SK-N-SH (cell line): Measurements from ENCODE around the gene UTF1. TPM values are rescaled to one million over a fixed set of nuclear protein-coding genes. Genes with fewer than 3 reads are reported as not detected.

Experiments used
- CTCF ChIA-PET: fragments of 300-600, 350-600 bp; formaldehyde crosslinking; extraction: SDS; loops from one replicate; lab custom pipeline; 2021; lab: Yijun Ruan, JAX
- POLR2A ChIA-PET: fragments of 350-600 bp; sonication (Branson Sonifier 250); formaldehyde crosslinking; extraction: SDS; loops from one replicate; lab custom pipeline; 2020; ENCODE audit warnings: antibody characterized with exemption, inconsistent platforms; lab: Yijun Ruan, JAX
- DNase-seq: peaks from one replicate; pipeline ENCODE4 v3.0.0; 2012
- H2AFZ ChIP-seq: fragments of 200-600 bp; sonication (generic); 2 replicates; pipeline ENCODE4 v1.8.1; 2016; ENCODE audit warnings: antibody characterized with exemption, mild to moderate bottlenecking, low read depth
- H3F3A ChIP-seq: fragments of 200-600 bp; sonication (generic); replicated peaks from 2 replicates; pipeline ENCODE3; 2016; ENCODE audit warnings: antibody characterized with exemption, mild to moderate bottlenecking; ENCODE audit not compliant: insufficient read depth
- H3K27ac ChIP-seq, 2 experiments: fragments of 200-500 bp in 1 of 2; fragments of 200-600 bp in 1 of 2; sonication (Bioruptor generic) in 1 of 2; sonication (generic), shearing (Covaris generic) in 1 of 2; 2 replicates each; pipeline versions ENCODE4 v1.5.1 to v1.6.1; 2014 to 2016; ENCODE audit warnings: low read depth in 2 of 2, inconsistent platforms in 1 of 2, low read length in 1 of 2, mild to moderate bottlenecking in 1 of 2, mixed read lengths in 1 of 2
- H3K27me3 ChIP-seq: fragments of 200-600 bp; sonication (generic), shearing (Covaris generic); 2 replicates; pipeline ENCODE4 v1.6.1; 2016; ENCODE audit warnings: mixed run types; ENCODE audit not compliant: insufficient read depth
- H3K36me3 ChIP-seq, 2 experiments: fragments of 200-500 bp in 1 of 2; fragments of 200-600 bp in 1 of 2; sonication (Bioruptor generic) in 1 of 2; sonication (generic) in 1 of 2; replicated peaks in 1 of 2; 2 replicates each; pipeline versions ENCODE3 to v1.5.1; 2014 to 2016; ENCODE audit warnings: low read length in 1 of 2, mild to moderate bottlenecking in 1 of 2; ENCODE audit not compliant: insufficient read depth in 2 of 2, control insufficient read depth in 1 of 2
- H3K4me1 ChIP-seq, 2 experiments: fragments of 200-500 bp in 1 of 2; fragments of 200-600 bp in 1 of 2; sonication (Bioruptor generic) in 1 of 2; sonication (generic), shearing (Covaris generic) in 1 of 2; 2 replicates each; pipeline versions ENCODE4 v1.5.1 to v1.6.1; 2014 to 2016; ENCODE audit warnings: low read depth in 1 of 2, low read length in 1 of 2, mixed run types in 1 of 2; ENCODE audit not compliant: insufficient read depth in 2 of 2, control insufficient read depth in 1 of 2
- H3K4me2 ChIP-seq: fragments of 200-600 bp; sonication (generic), shearing (Covaris generic); 2 replicates; pipeline ENCODE4 v1.6.1; 2017; ENCODE audit warnings: mixed run types
- H3K4me3 ChIP-seq, 2 experiments: fragments of 200-500 bp in 1 of 2; fragments of 200-600 bp in 1 of 2; sonication (Bioruptor generic) in 1 of 2; sonication (generic), shearing (Covaris generic) in 1 of 2; 2 replicates each; pipeline versions ENCODE4 v1.5.1 to v1.8.1; 2014 to 2016; ENCODE audit warnings: low read depth in 2 of 2, inconsistent platforms in 1 of 2, low read length in 1 of 2, mild to moderate bottlenecking in 1 of 2, mixed read lengths in 1 of 2, moderate library complexity in 1 of 2
- H3K79me2 ChIP-seq: fragments of 200-600 bp; sonication (generic); 2 replicates; pipeline ENCODE4 v1.8.1; 2017; ENCODE audit warnings: mild to moderate bottlenecking; ENCODE audit not compliant: insufficient read depth
- H3K9ac ChIP-seq: fragments of 200-600 bp; sonication (generic); 2 replicates; pipeline ENCODE4 v1.6.1; 2017; ENCODE audit warnings: mixed run types
- H3K9me2 ChIP-seq: fragments of 200-600 bp; sonication (generic); 2 replicates; pipeline ENCODE4 v1.6.1; 2017; ENCODE audit warnings: mixed run types
- H3K9me3 ChIP-seq: fragments of 200-600 bp; sonication (generic); 2 replicates; pipeline ENCODE4 v1.6.1; 2017; ENCODE audit warnings: mixed run types, mild to moderate bottlenecking, moderate library complexity
- H4K20me1 ChIP-seq: fragments of 200-600 bp; sonication (generic); 2 replicates; pipeline ENCODE4 v1.6.1; 2017; ENCODE audit warnings: mild to moderate bottlenecking, mixed run types; ENCODE audit not compliant: insufficient read depth
- CHD2 ChIP-seq: fragments of 150-350 bp; IDR thresholded peaks from 2 replicates; pipeline ENCODE4 v1.6.1; 2018; ENCODE audit warnings: low read length; ENCODE audit not compliant: partially characterized antibody
- ELF1 ChIP-seq: IDR thresholded peaks from 2 replicates; pipeline ENCODE4 v1.4.0; 2012
- EP300 ChIP-seq, 2 experiments: IDR thresholded peaks; 2 replicates each; pipeline versions ENCODE4 v1.4.0 to v1.6.1; 2012; ENCODE audit warnings: borderline replicate concordance in 1 of 2, low read depth in 1 of 2, low read length in 1 of 2
- EZH2phosphoT487 ChIP-seq: fragments of 200-600 bp; sonication (generic); IDR thresholded peaks from 2 replicates; pipeline ENCODE4 v1.6.1; 2017; ENCODE audit warnings: low read depth, mixed run types, mild to moderate bottlenecking, antibody characterized with exemption, moderate library complexity, borderline replicate concordance
- FOSL2 ChIP-seq: IDR thresholded peaks from 2 replicates; pipeline ENCODE4 v1.4.0; 2012; ENCODE audit warnings: low read depth, mild to moderate bottlenecking, moderate library complexity, borderline replicate concordance
- FOXJ3 ChIP-seq: sonication (generic); formaldehyde crosslinking; IDR thresholded peaks from 2 replicates; pipeline ENCODE4 v1.5.1; 2020; ENCODE audit warnings: mild to moderate bottlenecking, missing genetic modification reagents
- FOXM1 ChIP-seq: IDR thresholded peaks from 2 replicates; pipeline ENCODE4 v1.4.0; 2012; ENCODE audit warnings: low read depth, mild to moderate bottlenecking
- GATA2 ChIP-seq: sonication (generic); formaldehyde crosslinking; IDR thresholded peaks from 2 replicates; pipeline ENCODE4 v1.5.0; 2020; ENCODE audit warnings: mild to moderate bottlenecking, missing genetic modification reagents
- MEF2A ChIP-seq: IDR thresholded peaks from 2 replicates; pipeline ENCODE4 v1.4.0; 2012; ENCODE audit warnings: low read depth, borderline replicate concordance
- NFIC ChIP-seq: IDR thresholded peaks from 2 replicates; pipeline ENCODE4 v1.4.0; 2012; ENCODE audit warnings: borderline replicate concordance
- NRF1 ChIP-seq: IDR thresholded peaks from 2 replicates; pipeline ENCODE4 v1.6.1; 2012; ENCODE audit warnings: low read depth, mild to moderate bottlenecking, low read length
- POLR2AphosphoS5 ChIP-seq: IDR thresholded peaks from 2 replicates; pipeline ENCODE4 v1.6.1; 2012; ENCODE audit warnings: low read depth, low read length
- TAF1 ChIP-seq: IDR thresholded peaks from 2 replicates; pipeline ENCODE4 v1.6.1; 2012; ENCODE audit warnings: low read depth, mild to moderate bottlenecking, low read length, moderate library complexity, borderline replicate concordance
- TCF12 ChIP-seq: IDR thresholded peaks from 2 replicates; pipeline ENCODE4 v1.4.0; 2012
- YY1 ChIP-seq: IDR thresholded peaks from 2 replicates; pipeline ENCODE4 v1.4.0; 2012; ENCODE audit warnings: low read depth, mild to moderate bottlenecking
- ZBTB33 ChIP-seq: IDR thresholded peaks from 2 replicates; pipeline ENCODE4 v1.4.0; 2012; ENCODE audit warnings: low read depth, borderline replicate concordance
- WGBS: methylation state at CpG from one replicate; pipeline ENCODE4 v1.1.6; 2017; ENCODE audit warnings: low lambda C conversion rate; 5-methylcytosine and 5-hydroxymethylcytosine counted together
- polyA plus RNA-seq, 3 experiments: library from polyadenylated mRNA; depleted of rRNA; stranded (reverse); fragments of >200 nt; gene quantifications; 2 replicates each; pipeline ENCODE4 v1.2.3, GENCODE V29; 2012
- TF ChIP-seq, protein P1 (sequence below): IDR thresholded peaks from 2 replicates; pipeline ENCODE4 v1.4.0; 2012; ENCODE audit warnings: low read depth, borderline replicate concordance
- TF ChIP-seq, protein P2 (sequence below): fragments of 150-350 bp; IDR thresholded peaks from 2 replicates; pipeline ENCODE4 v1.6.1; 2016; ENCODE audit warnings: mild to moderate bottlenecking, low read depth, low read length

Gene UTF1
- polyA plus RNA-seq, 1 of the 3 experiments (the other 2 are of a cell fraction) = not detected

- CTCF ChIA-PET = interaction anchor here (0.6 to 3.1 kb wide), 4 partner anchors 23 to 860 kb away, joined by 3 to 9 read pairs (median 4); no protein-coding TSS in a partner anchor
- H3F3A ChIP-seq = no peaks in the 10 kb centered on the region
- H3K4me2 ChIP-seq = no peak overlapping the region
- no peak for DNase-seq
- no peaks in the 10 kb centered on the region for H3K79me2 ChIP-seq
- WGBS = 87% methylated on average over 15 of the region's 25 CpGs
- no peaks in the 10 kb centered on the region; a peak in 1 of 4 replicates for H3K4me1 ChIP-seq
- peaks cover 0 to 31% of the 10 kb centered on the region in 2 experiments for H3K36me3 ChIP-seq
- H4K20me1 ChIP-seq = no peaks in the 10 kb centered on the region; the same call in 1 of the 2 replicates
- TF ChIP-seq ZBTB33 (no peak), EP300 (IDR thresholded peaks at IDR 0.05; ENCODE audit: borderline replicate concordance in 1 of 2, low read depth in 1 of 2, low read length in 1 of 2) (no peak), EZH2phosphoT487 (no peak), NRF1 (no peak)
- POLR2A ChIA-PET = interaction anchor here (1.4 kb wide), 1 partner anchor 11 kb away, joined by 3 read pairs; no protein-coding TSS in a partner anchor
- no peaks in the 10 kb centered on the region for H3K9me2 ChIP-seq
- no peak overlapping the region for H3K4me3 ChIP-seq
- no peak overlapping the region for H3K27ac ChIP-seq
- H2AFZ ChIP-seq = no peak overlapping the region
- no peaks in the 10 kb centered on the region for H3K27me3 ChIP-seq
- H3K9ac ChIP-seq = no peak overlapping the region
- H3K9me3 ChIP-seq = no peaks in the 10 kb centered on the region
Observed at GRCh38 chr10:133277277-133277992, 47.4 kb downstream of the UTF1 start.

DNA sequence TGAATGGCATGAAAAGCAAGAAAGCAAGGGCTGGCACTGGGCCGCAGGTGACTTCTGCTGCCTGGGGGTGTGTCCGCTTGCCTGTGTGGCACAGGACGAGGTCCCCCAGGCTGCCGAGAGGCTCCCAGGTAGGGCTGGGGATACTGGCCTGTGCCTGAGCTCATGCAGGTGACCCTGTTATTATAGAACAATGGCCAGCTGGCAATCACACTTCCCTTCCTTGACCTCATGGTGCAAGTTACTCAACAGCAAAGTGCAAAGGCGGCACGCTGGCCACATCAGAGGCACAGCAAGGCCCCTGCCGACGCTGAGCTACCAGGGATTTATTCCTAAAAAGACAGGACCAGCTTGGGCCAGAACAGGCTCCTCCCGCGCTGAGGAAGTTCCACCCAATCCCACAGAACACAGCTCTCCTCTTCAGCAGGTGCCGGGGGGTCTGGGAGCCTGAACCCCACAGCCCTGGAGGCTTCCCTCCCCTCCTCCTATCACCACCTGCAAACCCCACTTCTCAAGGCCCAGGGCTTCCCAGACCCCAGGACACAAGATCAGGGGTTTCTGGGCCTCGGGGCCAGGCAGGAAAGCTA lies 48.1 kb downstream of the UTF1 start:
- no peaks in the 10 kb centered on the region for H3K9me3 ChIP-seq
- peaks cover 0 to 38% of the 10 kb centered on the region in 2 experiments for H3K36me3 ChIP-seq
- H3K9me2 ChIP-seq = no peaks in the 10 kb centered on the region
- no peaks in the 10 kb centered on the region for H3K27me3 ChIP-seq
- H3K79me2 ChIP-seq = no peaks in the 10 kb centered on the region
- H3K9ac ChIP-seq = no peak overlapping the region
- H4K20me1 ChIP-seq = no peaks in the 10 kb centered on the region; the same call in 1 of the 2 replicates
- no peak for DNase-seq
- H3K4me1 ChIP-seq = no peaks in the 10 kb centered on the region; a peak in 1 of 4 replicates
- TF ChIP-seq, protein P1, sequence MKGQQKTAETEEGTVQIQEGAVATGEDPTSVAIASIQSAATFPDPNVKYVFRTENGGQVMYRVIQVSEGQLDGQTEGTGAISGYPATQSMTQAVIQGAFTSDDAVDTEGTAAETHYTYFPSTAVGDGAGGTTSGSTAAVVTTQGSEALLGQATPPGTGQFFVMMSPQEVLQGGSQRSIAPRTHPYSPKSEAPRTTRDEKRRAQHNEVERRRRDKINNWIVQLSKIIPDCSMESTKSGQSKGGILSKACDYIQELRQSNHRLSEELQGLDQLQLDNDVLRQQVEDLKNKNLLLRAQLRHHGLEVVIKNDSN = no peak
- TF ChIP-seq YY1 = no peak
- no peak for TF ChIP-seq ELF1
- no peak for TF ChIP-seq POLR2AphosphoS5
- no peak for TF ChIP-seq FOXM1
- TF ChIP-seq NFIC = no peak
- no peak for TF ChIP-seq GATA2
- TF ChIP-seq FOXJ3 (CRISPR knock-in tag) = no peak
- TF ChIP-seq ZBTB33 = no peak
- TF ChIP-seq, protein P2, sequence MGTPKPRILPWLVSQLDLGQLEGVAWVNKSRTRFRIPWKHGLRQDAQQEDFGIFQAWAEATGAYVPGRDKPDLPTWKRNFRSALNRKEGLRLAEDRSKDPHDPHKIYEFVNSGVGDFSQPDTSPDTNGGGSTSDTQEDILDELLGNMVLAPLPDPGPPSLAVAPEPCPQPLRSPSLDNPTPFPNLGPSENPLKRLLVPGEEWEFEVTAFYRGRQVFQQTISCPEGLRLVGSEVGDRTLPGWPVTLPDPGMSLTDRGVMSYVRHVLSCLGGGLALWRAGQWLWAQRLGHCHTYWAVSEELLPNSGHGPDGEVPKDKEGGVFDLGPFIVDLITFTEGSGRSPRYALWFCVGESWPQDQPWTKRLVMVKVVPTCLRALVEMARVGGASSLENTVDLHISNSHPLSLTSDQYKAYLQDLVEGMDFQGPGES = no peak
- no peak for TF ChIP-seq MEF2A
- no peak for TF ChIP-seq FOSL2
- TF ChIP-seq TAF1 = no peak
- no peak for TF ChIP-seq CHD2
- TF ChIP-seq EZH2phosphoT487 = no peak
- TF ChIP-seq TCF12 = no peak
- TF ChIP-seq NRF1 = no peak
- H2AFZ ChIP-seq = no peak overlapping the region
- H3K4me2 ChIP-seq = no peak overlapping the region
- H3K27ac ChIP-seq = no peak overlapping the region
- WGBS = 97% methylated on average over 8 of the region's 12 CpGs
- H3K4me3 ChIP-seq = no peak overlapping the region
- ChIA-PET CTCF (interaction anchor here (1.1 to 3.1 kb wide), 3 partner anchors 26 to 135 kb away, joined by 4 to 9 read pairs (median 5); no protein-coding TSS in a partner anchor), POLR2A (interaction anchor here (1.4 kb wide), 1 partner anchor 12 kb away, joined by 3 read pairs; no protein-coding TSS in a partner anchor)
- no peaks in the 10 kb centered on the region for H3F3A ChIP-seq
